Lower leg skin (tissue), 4 donors: Measurements from ENCODE around the gene TXNDC9. TPM values are rescaled to one million over a fixed set of nuclear protein-coding genes. Genes with fewer than 3 reads are reported as not detected.
"Not testable (repeated sequence)": the region's sequence is repeated elsewhere in the genome, so short reads cannot be mapped to it uniquely, and the experiment has no call there.

Experiments used
- DNase-seq, 2 donors: peaks; one replicate each; pipeline ENCODE4 v3.0.0-alpha.2; 2019; ENCODE audit warnings: low spot score in 2 of 2
- H3K4me3 ChIP-seq: fragments of 200-600 bp; sonication (generic); 2 replicates; pipeline ENCODE4 v1.5.1; 2017; ENCODE audit warnings: mild to moderate bottlenecking, low read depth; ENCODE audit not compliant: poor library complexity, severe bottlenecking
- POLR2A ChIP-seq, 2 donors: fragments of 450-650 bp; IDR thresholded peaks; one replicate each; pipeline ENCODE4 v1.6.1; 2016 to 2017; ENCODE audit warnings: antibody characterized with exemption in 2 of 2, mild to moderate bottlenecking in 1 of 2, moderate library complexity in 1 of 2
- WGBS, 2 donors: methylation state at CpG; one replicate each; pipeline ENCODE4 v1.1.5; 2018; 5-methylcytosine and 5-hydroxymethylcytosine counted together
- intact Hi-C: fragments of 100-400 bp; cut with DNase I; formaldehyde crosslinking; loops from one replicate; pipeline ENCODE4 v1.15.0; 2023; ENCODE audit warnings: low total_unique reads
- total RNA-seq, 4 donors: library from RNA; depleted of rRNA; stranded (reverse); fragments of >200 nt; gene quantifications; one replicate each; pipeline ENCODE4 v1.1.0, GENCODE V29; 2016
- TF ChIP-seq, protein P1 (sequence below), 3 donors: fragments of 450-650 bp; IDR thresholded peaks; one replicate each; pipeline ENCODE4 v1.5.1; 2016; ENCODE audit warnings: antibody characterized with exemption in 3 of 3, mild to moderate bottlenecking in 3 of 3, moderate library complexity in 2 of 3

The TXNDC9 gene
- total RNA-seq, 4 donors from 2014 or later: 22.8 to 36.5 (median 33.1) TPM

- no peak for DNase-seq
- TF ChIP-seq, protein P1, sequence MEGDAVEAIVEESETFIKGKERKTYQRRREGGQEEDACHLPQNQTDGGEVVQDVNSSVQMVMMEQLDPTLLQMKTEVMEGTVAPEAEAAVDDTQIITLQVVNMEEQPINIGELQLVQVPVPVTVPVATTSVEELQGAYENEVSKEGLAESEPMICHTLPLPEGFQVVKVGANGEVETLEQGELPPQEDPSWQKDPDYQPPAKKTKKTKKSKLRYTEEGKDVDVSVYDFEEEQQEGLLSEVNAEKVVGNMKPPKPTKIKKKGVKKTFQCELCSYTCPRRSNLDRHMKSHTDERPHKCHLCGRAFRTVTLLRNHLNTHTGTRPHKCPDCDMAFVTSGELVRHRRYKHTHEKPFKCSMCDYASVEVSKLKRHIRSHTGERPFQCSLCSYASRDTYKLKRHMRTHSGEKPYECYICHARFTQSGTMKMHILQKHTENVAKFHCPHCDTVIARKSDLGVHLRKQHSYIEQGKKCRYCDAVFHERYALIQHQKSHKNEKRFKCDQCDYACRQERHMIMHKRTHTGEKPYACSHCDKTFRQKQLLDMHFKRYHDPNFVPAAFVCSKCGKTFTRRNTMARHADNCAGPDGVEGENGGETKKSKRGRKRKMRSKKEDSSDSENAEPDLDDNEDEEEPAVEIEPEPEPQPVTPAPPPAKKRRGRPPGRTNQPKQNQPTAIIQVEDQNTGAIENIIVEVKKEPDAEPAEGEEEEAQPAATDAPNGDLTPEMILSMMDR (IDR thresholded peaks at IDR 0.05): no peak
- TF ChIP-seq POLR2A (IDR thresholded peaks at IDR 0.05): no peak
- intact Hi-C loops: no loop called here
- no peak overlapping the region for H3K4me3 ChIP-seq
Observed at GRCh38 chr2:99374747-99375146, 38.6 kb upstream of the TXNDC9 start.

GRCh38 chr2:99373144-99373543, 37.0 kb upstream of the TXNDC9 start:
- no peak for DNase-seq
- no peak overlapping the region for H3K4me3 ChIP-seq
- TF ChIP-seq POLR2A (IDR thresholded peaks at IDR 0.05): no peak
- TF ChIP-seq, protein P1 (IDR thresholded peaks at IDR 0.05): no peak
- WGBS, 2 donors: 95 to 97% methylated on average over 4 of the region's 4 CpGs
- intact Hi-C loops: no loop called here

- intact Hi-C loops, H3K4me3 ChIP-seq, DNase-seq: not testable (repeated sequence)
- WGBS, 2 donors: 95 to 98% methylated on average over 5 of the region's 5 CpGs
Observed at GRCh38 chr2:99368854-99369253, 32.7 kb upstream of the TXNDC9 start.

- TF ChIP-seq, protein P1 (IDR thresholded peaks at IDR 0.05): no peak
- TF ChIP-seq POLR2A (IDR thresholded peaks at IDR 0.05): no peak
- intact Hi-C loops: no loop called here
- DNase-seq: no peak
- H3K4me3 ChIP-seq: no peak overlapping the region
- WGBS, 2 donors: 39 to 80% methylated on average over 2 of the region's 2 CpGs
Observed at GRCh38 chr2:99365661-99366060, 29.5 kb upstream of the TXNDC9 start.

DNA sequence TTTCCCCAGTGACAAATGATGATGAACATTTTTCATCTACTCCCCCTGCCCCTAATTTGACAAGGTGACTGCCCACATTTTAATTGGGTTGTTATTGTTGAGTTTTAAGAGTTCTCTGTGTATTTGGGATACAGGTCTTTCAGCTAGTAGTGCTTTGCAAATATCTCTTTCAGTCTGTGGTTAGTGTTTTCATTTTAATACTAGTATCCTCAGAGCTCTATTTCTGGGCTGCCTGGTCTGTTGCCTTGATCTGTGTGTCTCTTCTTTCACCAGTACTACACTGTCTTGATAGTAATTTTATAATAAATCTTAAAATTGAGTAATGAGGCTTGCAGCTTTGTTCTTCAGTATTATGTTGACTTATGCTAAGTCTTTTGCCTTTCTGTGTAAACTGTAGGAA, 20.7 kb upstream of the TXNDC9 start:
- DNase-seq: no peak
- TF ChIP-seq, protein P1 (IDR thresholded peaks at IDR 0.05): no peak
- no peak for TF ChIP-seq POLR2A (IDR thresholded peaks at IDR 0.05)
- H3K4me3 ChIP-seq: no peak overlapping the region
- intact Hi-C loops: no loop called here

DNA sequence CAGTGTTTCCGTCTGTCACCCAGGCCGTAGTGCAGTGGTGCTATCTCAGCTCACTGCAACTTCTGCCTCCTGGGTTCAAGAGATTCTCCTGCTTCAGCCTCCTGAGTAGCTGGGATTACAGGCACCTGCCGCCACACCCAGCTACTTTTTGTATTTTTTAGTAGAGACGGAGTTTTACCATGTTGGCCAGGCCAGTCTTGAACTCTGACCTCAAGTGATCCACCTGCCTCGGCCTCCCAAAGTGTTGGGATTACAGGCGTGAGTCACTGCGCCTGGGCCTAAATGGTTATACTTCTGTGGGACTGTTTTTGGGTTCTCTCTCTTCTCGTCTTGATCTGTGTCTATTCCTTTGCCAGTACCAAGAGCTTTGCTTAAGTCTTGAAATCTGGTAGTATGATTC, 18.7 kb upstream of the TXNDC9 start:
- DNase-seq, intact Hi-C loops, H3K4me3 ChIP-seq: not testable (repeated sequence)
- WGBS, 2 donors: 95 to 96% methylated on average over 8 of the region's 8 CpGs

GRCh38 chr2:99354070-99354469, 17.9 kb upstream of the TXNDC9 start:
- DNase-seq: no peak
- H3K4me3 ChIP-seq: no peak overlapping the region
- no peak for TF ChIP-seq POLR2A (IDR thresholded peaks at IDR 0.05)
- TF ChIP-seq, protein P1 (IDR thresholded peaks at IDR 0.05): no peak
- WGBS, 2 donors: 74 to 87% methylated on average over 1 of the region's 1 CpG
- intact Hi-C loops: no loop called here
